ENCODE measurements around the gene UGGT2.
"Not testable (repeated sequence)": the region's sequence is repeated elsewhere in the genome, so short reads cannot be mapped to it uniquely, and the experiment has no call there.

The UGGT2 gene

GRCh38 chr13:95970878-95971277 lies 82.3 kb downstream of the UGGT2 start:
- DNase-seq (ENCODE audit: low read depth in 1 of 2, low spot score in 1 of 2): no peak

GRCh38 chr13:95968906-95969305 lies 84.3 kb downstream of the UGGT2 start:
- DNase-seq (ENCODE audit: low read depth in 1 of 2, low spot score in 1 of 2): no peak

GRCh38 chr13:95957331-95957730 lies 95.9 kb downstream of the UGGT2 start:
- no peak for DNase-seq (ENCODE audit: low read depth in 1 of 2, low spot score in 1 of 2)

- no peak for DNase-seq (ENCODE audit: low read depth in 1 of 2, low spot score in 1 of 2)
These were observed 96.5 kb downstream of the UGGT2 start for GRCh38 chr13:95956589-95957148.

GRCh38 chr13:95955719-95956118 lies 97.5 kb downstream of the UGGT2 start:
- DNase-seq (ENCODE audit: low read depth in 1 of 2, low spot score in 1 of 2): no peak

GRCh38 chr13:95955255-95955654 lies 97.9 kb downstream of the UGGT2 start:
- DNase-seq (ENCODE audit: low read depth in 1 of 2, low spot score in 1 of 2): no peak

GRCh38 chr13:95954266-95954665 lies 98.9 kb downstream of the UGGT2 start:
- no peak for DNase-seq (ENCODE audit: low read depth in 1 of 2, low spot score in 1 of 2)

GRCh38 chr13:95950103-95950502 lies 103.1 kb downstream of the UGGT2 start:
- no peak for DNase-seq (ENCODE audit: low read depth in 1 of 2, low spot score in 1 of 2)

- no peak for DNase-seq (ENCODE audit: low read depth in 1 of 2, low spot score in 1 of 2)
These were observed 104.5 kb downstream of the UGGT2 start for GRCh38 chr13:95948656-95949055.

GRCh38 chr13:95937714-95938320 lies 115.4 kb downstream of the UGGT2 start:
- DNase-seq (ENCODE audit: low read depth in 1 of 2, low spot score in 1 of 2): no peak

GRCh38 chr13:95931300-95932025 lies 121.7 kb downstream of the UGGT2 start:
- DNase-seq (ENCODE audit: low read depth in 1 of 2, low spot score in 1 of 2): no peak

- DNase-seq (ENCODE audit: low read depth in 1 of 2, low spot score in 1 of 2): no peak
These were observed 123.8 kb downstream of the UGGT2 start for GRCh38 chr13:95929430-95929829.

GRCh38 chr13:95928367-95928906 lies 124.8 kb downstream of the UGGT2 start:
- DNase-seq (ENCODE audit: low read depth in 1 of 2, low spot score in 1 of 2): not testable (repeated sequence)

GRCh38 chr13:95926231-95926630 lies 127.0 kb downstream of the UGGT2 start:
- no peak for DNase-seq (ENCODE audit: low read depth in 1 of 2, low spot score in 1 of 2)

GRCh38 chr13:95924389-95924994 lies 128.7 kb downstream of the UGGT2 start:
- no peak for DNase-seq (ENCODE audit: low read depth in 1 of 2, low spot score in 1 of 2)

- no peak for DNase-seq (ENCODE audit: low read depth in 1 of 2, low spot score in 1 of 2)
These were observed 131.7 kb downstream of the UGGT2 start for GRCh38 chr13:95921485-95921884.

GRCh38 chr13:95920485-95920884 lies 132.7 kb downstream of the UGGT2 start:
- DNase-seq (ENCODE audit: low read depth in 1 of 2, low spot score in 1 of 2): no peak

- DNase-seq (ENCODE audit: low read depth in 1 of 2, low spot score in 1 of 2): no peak
These were observed 134.3 kb downstream of the UGGT2 start for GRCh38 chr13:95918860-95919259.

GRCh38 chr13:95914991-95915501 lies 138.2 kb downstream of the UGGT2 start:
- DNase-seq (ENCODE audit: low read depth in 1 of 2, low spot score in 1 of 2): no peak

GRCh38 chr13:95906999-95907398 lies 146.2 kb downstream of the UGGT2 start:
- no peak for DNase-seq (ENCODE audit: low read depth in 1 of 2, low spot score in 1 of 2)

GRCh38 chr13:95903569-95903968 lies 149.6 kb downstream of the UGGT2 start:
- no peak for DNase-seq (ENCODE audit: low read depth in 1 of 2, low spot score in 1 of 2)

GRCh38 chr13:95902741-95903140 lies 150.5 kb downstream of the UGGT2 start:
- DNase-seq (ENCODE audit: low read depth in 1 of 2, low spot score in 1 of 2): no peak

All from activated CD4-positive, alpha-beta T cell treated with anti-CD3 and anti-CD28 coated beads, Interleukin-2, amount 50 U/mL, for 24 hours (primary cell).